GM20000 (cell line): ENCODE data around the gene FILIP1.
A peak's percentile ranks its signal among the peaks of the same experiment; 100 is the strongest.

Source experiments
- DNase-seq: peaks from one replicate; pipeline ENCODE4 v3.0.0; 2012; ENCODE audit warnings: low spot score
- TF ChIP-seq, protein P1 (sequence below): IDR thresholded peaks from 2 replicates; pipeline ENCODE4 v1.5.1; 2012; ENCODE audit warnings: mild to moderate bottlenecking, control low read depth; ENCODE audit errors: extremely low read depth, missing control alignments

FILIP1 gene

DNA sequence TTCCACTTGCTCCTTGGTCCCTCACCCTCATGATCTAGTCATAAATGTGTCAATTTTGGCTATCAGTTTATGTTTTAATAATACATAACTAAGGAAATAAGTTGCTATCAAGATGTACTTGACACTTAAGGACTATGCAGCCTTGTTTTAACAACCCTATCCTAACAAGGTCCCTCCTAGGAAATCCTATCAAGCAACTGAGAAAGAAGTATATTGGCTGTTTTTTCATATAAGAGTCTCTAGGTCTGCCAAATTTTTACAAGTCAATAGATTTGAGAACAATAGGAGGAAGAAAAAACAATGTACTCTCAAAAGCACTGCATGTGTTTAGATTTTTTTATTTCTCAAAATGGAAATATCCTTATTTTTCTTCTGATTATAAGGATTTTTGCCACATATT, 14.7 kb downstream of the FILIP1 start:
- no peak for DNase-seq
- TF ChIP-seq, protein P1, sequence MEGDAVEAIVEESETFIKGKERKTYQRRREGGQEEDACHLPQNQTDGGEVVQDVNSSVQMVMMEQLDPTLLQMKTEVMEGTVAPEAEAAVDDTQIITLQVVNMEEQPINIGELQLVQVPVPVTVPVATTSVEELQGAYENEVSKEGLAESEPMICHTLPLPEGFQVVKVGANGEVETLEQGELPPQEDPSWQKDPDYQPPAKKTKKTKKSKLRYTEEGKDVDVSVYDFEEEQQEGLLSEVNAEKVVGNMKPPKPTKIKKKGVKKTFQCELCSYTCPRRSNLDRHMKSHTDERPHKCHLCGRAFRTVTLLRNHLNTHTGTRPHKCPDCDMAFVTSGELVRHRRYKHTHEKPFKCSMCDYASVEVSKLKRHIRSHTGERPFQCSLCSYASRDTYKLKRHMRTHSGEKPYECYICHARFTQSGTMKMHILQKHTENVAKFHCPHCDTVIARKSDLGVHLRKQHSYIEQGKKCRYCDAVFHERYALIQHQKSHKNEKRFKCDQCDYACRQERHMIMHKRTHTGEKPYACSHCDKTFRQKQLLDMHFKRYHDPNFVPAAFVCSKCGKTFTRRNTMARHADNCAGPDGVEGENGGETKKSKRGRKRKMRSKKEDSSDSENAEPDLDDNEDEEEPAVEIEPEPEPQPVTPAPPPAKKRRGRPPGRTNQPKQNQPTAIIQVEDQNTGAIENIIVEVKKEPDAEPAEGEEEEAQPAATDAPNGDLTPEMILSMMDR: no peak

DNA sequence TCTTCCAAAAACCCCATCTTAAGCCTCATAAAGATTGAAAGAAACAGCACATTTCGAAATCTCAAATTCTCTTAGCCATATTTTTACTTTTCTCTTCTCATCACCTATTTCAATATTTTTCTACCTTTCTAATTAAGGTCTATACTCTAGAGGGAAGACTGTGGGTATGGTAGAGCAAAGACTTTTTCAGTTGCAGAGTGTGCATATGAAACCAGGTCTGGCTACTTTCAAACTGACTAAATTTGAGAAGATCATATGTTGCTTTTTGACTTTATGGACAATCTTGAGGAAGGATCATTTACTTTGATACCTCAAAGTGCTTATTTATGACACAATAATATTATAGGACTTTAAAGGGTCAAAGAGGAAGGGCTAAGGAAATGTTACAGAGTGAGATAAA, 20.7 kb downstream of the FILIP1 start:
- DNase-seq: peak; percentile 29
- TF ChIP-seq, protein P1: no peak

DNA sequence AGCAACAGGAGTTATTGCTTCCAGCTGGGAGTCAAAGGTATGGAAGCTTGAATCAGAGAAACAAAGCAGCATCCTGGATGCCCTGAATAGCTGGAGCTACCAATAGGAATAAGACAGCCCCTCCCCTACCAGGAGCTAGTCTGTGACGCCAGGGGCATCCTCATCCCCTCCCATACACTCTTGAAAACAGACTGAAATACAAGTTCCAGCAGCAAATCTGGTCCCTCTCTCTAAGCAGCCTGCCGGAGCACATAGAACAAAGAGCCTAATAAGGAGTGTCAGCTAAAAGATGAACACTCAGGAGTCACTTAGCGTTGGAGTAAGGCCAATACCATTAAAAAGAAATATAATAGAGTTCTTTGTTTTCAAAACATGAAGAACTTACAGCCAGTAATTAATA, 25.6 kb downstream of the FILIP1 start:
- no peak for DNase-seq
- TF ChIP-seq, protein P1: no peak

GRCh38 chr6:75467284-75467683, 26.3 kb downstream of the FILIP1 start:
- TF ChIP-seq, protein P1: no peak
- no peak for DNase-seq

DNA sequence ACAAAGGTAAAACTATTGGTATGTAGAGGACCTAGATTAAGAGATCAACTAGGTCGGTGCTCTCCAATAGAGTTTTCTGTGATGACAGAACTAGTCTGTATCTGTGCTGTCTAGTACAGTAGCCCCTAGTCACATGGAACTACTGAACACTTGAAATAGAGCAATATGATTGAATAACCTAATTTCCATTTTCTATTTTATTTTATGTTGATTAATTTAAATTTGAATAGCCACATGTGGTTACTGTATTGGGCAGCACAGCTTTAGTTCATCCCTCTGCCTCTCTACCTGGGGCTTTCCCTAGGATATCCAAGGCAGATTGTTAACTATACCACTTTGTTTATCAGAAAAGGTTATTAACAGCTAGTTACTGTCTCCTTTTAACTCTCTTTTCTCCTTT, 27.0 kb downstream of the FILIP1 start:
- TF ChIP-seq, protein P1: no peak
- no peak for DNase-seq

- TF ChIP-seq, protein P1: no peak
- no peak for DNase-seq
Measured at GRCh38 chr6:75463908-75464307, 29.7 kb downstream of the FILIP1 start.

DNA sequence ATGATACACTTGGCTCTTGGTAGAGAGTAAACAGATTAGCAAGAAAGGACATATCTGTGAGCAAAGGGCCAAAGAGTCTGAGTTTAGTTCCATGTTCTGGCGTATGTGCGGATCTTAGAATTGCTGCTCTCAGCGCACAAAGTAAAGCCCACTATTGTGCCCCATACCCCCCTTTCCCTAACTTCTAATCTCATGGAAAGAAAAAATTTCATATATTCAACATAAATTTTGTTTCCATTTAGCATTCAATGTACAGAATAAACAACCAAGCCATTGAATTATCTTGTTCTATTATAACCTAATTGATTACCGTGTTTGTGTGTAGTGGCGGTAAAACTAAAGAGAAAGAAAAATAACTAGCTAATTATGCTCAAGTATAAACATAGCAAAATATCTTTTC, 30.5 kb downstream of the FILIP1 start:
- no peak for DNase-seq
- TF ChIP-seq, protein P1: no peak
